ENCODE measurements around the gene PRRG3.

The PRRG3 gene

GRCh38 chrX:151708821-151709220 lies 13.6 kb downstream of the PRRG3 start:
- no peak for DNase-seq

- DNase-seq = no peak
Observed at GRCh38 chrX:151710457-151710856, 15.2 kb downstream of the PRRG3 start.

- DNase-seq = no peak
Observed at GRCh38 chrX:151711154-151711553, 15.9 kb downstream of the PRRG3 start.

- no peak for DNase-seq
Observed at GRCh38 chrX:151711787-151712186, 16.5 kb downstream of the PRRG3 start.

- DNase-seq = no peak
Observed at GRCh38 chrX:151712253-151712652, 17.0 kb downstream of the PRRG3 start.

GRCh38 chrX:151713849-151714248 lies 18.6 kb downstream of the PRRG3 start:
- DNase-seq = no peak

GRCh38 chrX:151714362-151714761 lies 19.1 kb downstream of the PRRG3 start:
- no peak for DNase-seq

GRCh38 chrX:151715752-151716151 lies 20.5 kb downstream of the PRRG3 start, which contains the start of gene FATE1:
FATE1 (plus strand) TSS chrX:151716035; CDS start chrX:151716120, 85 bp downstream.
- DNase-seq = no peak

- DNase-seq = no peak
Observed at GRCh38 chrX:151722241-151722846, 27.1 kb downstream of the PRRG3 start.

GRCh38 chrX:151723156-151723760 lies 28.0 kb downstream of the PRRG3 start:
- DNase-seq = no peak

GRCh38 chrX:151724563-151725337 lies 29.5 kb downstream of the PRRG3 start:
- DNase-seq = no peak

- no peak for DNase-seq
Observed at GRCh38 chrX:151725338-151725614, 30.0 kb downstream of the PRRG3 start.

- no peak for DNase-seq
Observed at GRCh38 chrX:151726751-151727150, 31.5 kb downstream of the PRRG3 start.

GRCh38 chrX:151727346-151727745 lies 32.1 kb downstream of the PRRG3 start:
- no peak for DNase-seq

- DNase-seq = no peak
Observed at GRCh38 chrX:151729056-151729725, 33.9 kb downstream of the PRRG3 start.

- no peak for DNase-seq
Observed at GRCh38 chrX:151734446-151734845, 39.2 kb downstream of the PRRG3 start, which contains the start of gene CNGA2. CNGA2 (plus strand) TSS chrX:151734746; CDS start chrX:151738484, 3,738 bp downstream.

- no peak for DNase-seq
Observed at GRCh38 chrX:151735219-151735618, 40.0 kb downstream of the PRRG3 start.

- DNase-seq = no peak
Observed at GRCh38 chrX:151736685-151737084, 41.4 kb downstream of the PRRG3 start.

GRCh38 chrX:151737494-151737893 lies 42.2 kb downstream of the PRRG3 start:
- no peak for DNase-seq

- DNase-seq = no peak
Observed at GRCh38 chrX:151738751-151739150, 43.5 kb downstream of the PRRG3 start.

GRCh38 chrX:151741606-151742005 lies 46.3 kb downstream of the PRRG3 start:
- DNase-seq = no peak

- DNase-seq = no peak
Observed at GRCh38 chrX:151742311-151742710, 47.1 kb downstream of the PRRG3 start.

GRCh38 chrX:151743651-151744470 lies 48.6 kb downstream of the PRRG3 start:
- DNase-seq = no peak
